ENCODE results near the gene MICAL2.

GRCh38 chr11:12287374-12288211, 177.2 kb downstream of the MICAL2 start:
- peak; percentile 72 for TF ChIP-seq ZFP3 (CRISPR knock-in tag; IDR thresholded peaks at IDR 0.05)
- TF ChIP-seq RARB (CRISPR knock-in tag; IDR thresholded peaks at IDR 0.05), result no peak
- TF ChIP-seq TSHZ2 (CRISPR knock-in tag; IDR thresholded peaks at IDR 0.05), result no peak
- no peak for TF ChIP-seq PATZ1 (CRISPR knock-in tag; IDR thresholded peaks at IDR 0.05; ENCODE audit: borderline replicate concordance)
